Uterus (tissue), 4 donors: ENCODE data around the gene PPFIBP1. TPM values are rescaled to one million over a fixed set of nuclear protein-coding genes. Genes with fewer than 3 reads are reported as not detected.

ENCODE experiments used
- DNase-seq, 2 donors: peaks; one replicate each; pipeline ENCODE4 v3.0.0-alpha.2; 2019 to 2020
- H3K27ac ChIP-seq, 2 donors: fragments of 200-600 bp; sonication (generic); 1 replicate in 1 of 2; 2 replicates in 1 of 2; pipeline ENCODE4 v1.5.1; 2016 to 2018
- H3K27me3 ChIP-seq, 2 donors: fragments of 200-600 bp; sonication (generic); one replicate each; pipeline ENCODE4 v1.5.1; 2018 to 2019; ENCODE audit warnings: control low read depth in 1 of 2
- H3K36me3 ChIP-seq, 2 donors: fragments of 200-600 bp; sonication (generic); one replicate each; pipeline ENCODE4 v1.5.1; 2019; ENCODE audit warnings: control low read depth in 1 of 2
- H3K4me1 ChIP-seq, 2 donors: fragments of 200-600 bp; sonication (generic); one replicate each; pipeline ENCODE4 v1.5.1; 2018 to 2019; ENCODE audit warnings: control low read depth in 1 of 2
- H3K4me3 ChIP-seq, 2 donors: fragments of 200-600 bp; sonication (generic); 1 replicate in 1 of 2; 2 replicates in 1 of 2; pipeline ENCODE4 v1.5.1; 2018 to 2019; ENCODE audit warnings: mild to moderate bottlenecking in 1 of 2
- H3K9me3 ChIP-seq, 2 donors: fragments of 200-600 bp; sonication (generic); one replicate each; pipeline ENCODE4 v1.5.1; 2019; ENCODE audit warnings: control low read depth in 1 of 2
- POLR2A ChIP-seq, 2 donors: fragments of 450-650 bp; IDR thresholded peaks; one replicate each; pipeline ENCODE4 v1.6.1; 2016; ENCODE audit warnings: antibody characterized with exemption in 2 of 2, mild to moderate bottlenecking in 1 of 2, moderate library complexity in 1 of 2
- intact Hi-C: fragments of 100-400 bp; cut with DNase I; formaldehyde crosslinking; loops from one replicate; pipeline ENCODE4 v1.15.1; 2023; ENCODE audit warnings: low total_unique reads
- total RNA-seq, 4 donors: library from RNA; depleted of rRNA in 3 of 4; stranded (reverse); fragments of >200 nt in 3 of 4; gene quantifications; one replicate each; pipeline versions ENCODE4 v1.1.0 to v1.2.4, GENCODE V29; 2014 to 2023
- TF ChIP-seq, protein P1 (sequence below), 4 experiments: fragments of 200-600 bp in 2 of 4; fragments of 450-650 bp in 2 of 4; sonication (generic) in 2 of 4; IDR thresholded peaks; one replicate each; pipeline ENCODE4 v1.5.1; 2016 to 2019; ENCODE audit warnings: antibody characterized with exemption in 4 of 4, mild to moderate bottlenecking in 2 of 4, moderate library complexity in 1 of 4
- donor health status: DM: yes; HTN: yes; CAD: no.

PPFIBP1 gene
- total RNA-seq = 100 to 1,000 TPM in 1 of 4 donors, 10 to 100 TPM in 3; 43.8 to 139 (median 82.7) TPM

DNA sequence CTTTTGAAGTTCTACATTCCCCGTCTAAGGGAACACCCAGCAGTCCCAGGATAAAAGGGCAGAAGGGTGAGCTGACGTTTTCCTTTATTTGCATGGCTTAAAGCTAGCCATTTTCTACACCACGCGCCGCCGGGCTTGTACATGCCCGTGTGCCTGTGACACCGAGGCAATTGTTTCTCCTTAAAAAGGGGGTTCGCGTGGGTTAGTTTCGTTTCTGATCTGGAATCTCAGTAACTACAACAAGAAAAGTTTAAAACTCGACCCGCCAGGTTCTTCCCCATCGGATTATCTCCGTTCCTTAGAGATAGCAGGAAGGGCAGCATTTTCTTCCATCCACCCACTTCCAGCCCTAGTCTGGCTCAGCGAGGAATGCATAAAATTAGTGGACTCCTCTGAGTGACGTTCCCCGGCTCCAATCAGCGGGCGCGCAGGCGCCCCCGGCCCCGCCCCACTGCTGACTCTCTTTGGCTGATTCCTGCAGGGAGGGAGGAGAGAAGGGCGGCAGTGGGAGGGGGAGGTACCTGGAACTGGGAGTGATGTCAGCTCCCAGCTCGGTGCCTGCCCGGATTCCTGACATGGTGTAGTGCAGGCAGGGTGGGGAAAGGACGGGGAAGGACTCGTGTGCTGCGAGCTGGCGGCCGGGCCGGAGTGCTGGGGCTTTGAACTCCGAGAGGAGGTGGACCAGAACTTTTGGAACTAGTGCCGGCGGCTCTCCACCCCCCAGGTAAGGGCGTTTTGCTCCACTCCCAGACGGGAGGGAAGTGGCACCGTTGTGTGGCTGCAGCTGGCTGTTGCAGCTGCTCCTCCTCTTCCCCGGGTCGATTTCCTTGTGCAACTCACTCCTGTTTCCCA lies at the start of gene PPFIBP1:
Gene PPFIBP1 (plus strand): TSS at position 565 of the 852 bp plus-strand sequence. CDS start 109,191 bp downstream, outside the sequence.
- Histone ChIP-seq H3K4me3 (peak within 1 kb of the TSS; percentile 65 to 79), H3K4me1 (no peaks in the 10 kb centered on the region), H3K36me3 (no peaks in the 10 kb centered on the region), H3K27me3 (no peaks in the 10 kb centered on the region), H3K27ac (peak within 1 kb of the TSS; percentile 89 to 93), H3K9me3 (no peaks in the 10 kb centered on the region)
- TF ChIP-seq, protein P1, sequence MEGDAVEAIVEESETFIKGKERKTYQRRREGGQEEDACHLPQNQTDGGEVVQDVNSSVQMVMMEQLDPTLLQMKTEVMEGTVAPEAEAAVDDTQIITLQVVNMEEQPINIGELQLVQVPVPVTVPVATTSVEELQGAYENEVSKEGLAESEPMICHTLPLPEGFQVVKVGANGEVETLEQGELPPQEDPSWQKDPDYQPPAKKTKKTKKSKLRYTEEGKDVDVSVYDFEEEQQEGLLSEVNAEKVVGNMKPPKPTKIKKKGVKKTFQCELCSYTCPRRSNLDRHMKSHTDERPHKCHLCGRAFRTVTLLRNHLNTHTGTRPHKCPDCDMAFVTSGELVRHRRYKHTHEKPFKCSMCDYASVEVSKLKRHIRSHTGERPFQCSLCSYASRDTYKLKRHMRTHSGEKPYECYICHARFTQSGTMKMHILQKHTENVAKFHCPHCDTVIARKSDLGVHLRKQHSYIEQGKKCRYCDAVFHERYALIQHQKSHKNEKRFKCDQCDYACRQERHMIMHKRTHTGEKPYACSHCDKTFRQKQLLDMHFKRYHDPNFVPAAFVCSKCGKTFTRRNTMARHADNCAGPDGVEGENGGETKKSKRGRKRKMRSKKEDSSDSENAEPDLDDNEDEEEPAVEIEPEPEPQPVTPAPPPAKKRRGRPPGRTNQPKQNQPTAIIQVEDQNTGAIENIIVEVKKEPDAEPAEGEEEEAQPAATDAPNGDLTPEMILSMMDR (IDR thresholded peaks at IDR 0.05) = peak in 2 of 4 experiments; percentile 38 to 40
- TF ChIP-seq POLR2A (IDR thresholded peaks at IDR 0.05) = peak; percentile 91 to 94
- intact Hi-C loops = no loop called here
- DNase-seq = peak; percentile 99 to 100

DNA sequence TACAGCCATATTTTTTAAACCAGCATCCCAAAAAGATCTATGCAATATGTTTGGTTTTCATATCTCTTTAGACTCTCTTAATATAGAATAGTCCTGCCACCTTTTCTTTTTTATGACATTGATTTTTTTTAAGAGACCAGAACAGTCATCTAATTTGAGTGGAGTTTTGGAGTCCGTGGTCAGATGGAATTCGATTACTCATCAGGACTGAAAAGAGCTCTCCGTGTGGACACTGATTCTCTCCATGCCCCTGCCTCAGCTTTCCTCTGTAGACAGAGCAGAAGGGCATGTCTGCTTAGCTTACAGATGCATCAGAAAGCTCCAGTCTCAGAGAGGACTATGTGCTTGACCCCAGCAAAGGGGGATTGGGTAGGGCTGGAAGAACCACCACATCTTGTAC lies 49.7 kb upstream of the PPFIBP1 start:
- Histone ChIP-seq H3K4me1 (no peaks in the 10 kb centered on the region), H3K36me3 (no peaks in the 10 kb centered on the region), H3K27me3 (no peaks in the 10 kb centered on the region), H3K27ac (peak overlapping the region; percentile 7 to 39), H3K4me3 (no peak overlapping the region), H3K9me3 (peaks cover 0 to 21% of the 10 kb centered on the region in 2 donors)
- no peak for TF ChIP-seq POLR2A (IDR thresholded peaks at IDR 0.05)
- TF ChIP-seq, protein P1 (IDR thresholded peaks at IDR 0.05) = no peak
- DNase-seq = no peak
- intact Hi-C loops = no loop called here

DNA sequence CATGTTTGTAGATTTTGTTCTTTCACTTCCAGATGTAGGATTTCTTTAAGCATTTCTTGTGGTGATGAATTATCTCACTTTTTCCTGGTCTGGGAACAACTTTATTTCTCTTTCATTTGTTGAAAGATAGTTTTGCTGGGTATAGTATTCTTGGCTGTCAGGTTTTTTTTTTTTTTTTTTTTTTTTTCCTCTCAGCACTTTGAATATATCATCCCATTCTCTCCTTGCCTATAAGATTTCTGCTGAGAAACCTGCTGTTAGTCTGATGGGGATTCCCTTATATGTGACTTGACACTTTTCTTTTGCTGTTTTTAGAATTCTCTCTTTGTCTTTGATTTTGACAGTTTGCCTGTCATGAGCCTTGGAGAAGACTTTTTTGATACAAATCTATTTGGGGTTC lies 47.0 kb upstream of the PPFIBP1 start:
- Histone ChIP-seq H3K4me3 (no peak overlapping the region), H3K36me3 (no peaks in the 10 kb centered on the region), H3K9me3 (peaks cover 0 to 21% of the 10 kb centered on the region in 2 donors), H3K27me3 (no peaks in the 10 kb centered on the region), H3K27ac (no peak overlapping the region), H3K4me1 (no peaks in the 10 kb centered on the region)
- TF ChIP-seq POLR2A (IDR thresholded peaks at IDR 0.05) = no peak
- TF ChIP-seq, protein P1 (IDR thresholded peaks at IDR 0.05) = no peak
- intact Hi-C loops = no loop called here
- no peak for DNase-seq

DNA sequence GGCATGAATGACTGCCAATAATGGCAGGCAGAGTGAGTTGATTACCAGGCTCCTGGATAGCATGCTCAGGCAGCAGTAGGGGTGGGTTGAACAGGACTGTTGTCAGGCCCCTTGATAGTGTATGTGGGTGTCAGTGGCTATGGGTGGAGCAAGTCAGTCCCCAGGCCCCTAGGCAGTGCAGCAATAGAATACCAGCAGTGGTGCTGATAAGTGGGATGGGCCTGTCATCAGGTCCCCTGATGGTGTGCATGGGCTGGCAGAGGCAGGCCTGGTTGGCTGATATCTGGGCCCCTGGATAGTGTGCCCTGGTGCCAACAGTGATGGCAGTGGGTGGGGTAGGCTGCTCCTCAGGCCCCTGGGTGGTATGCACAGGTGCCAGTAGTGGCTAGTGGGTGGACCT lies 45.1 kb upstream of the PPFIBP1 start:
- Histone ChIP-seq H3K36me3 (no peaks in the 10 kb centered on the region), H3K4me3 (no peak overlapping the region), H3K9me3 (peaks cover 0 to 21% of the 10 kb centered on the region in 2 donors), H3K4me1 (no peaks in the 10 kb centered on the region), H3K27me3 (no peaks in the 10 kb centered on the region), H3K27ac (no peak overlapping the region)
- intact Hi-C loops = no loop called here
- no peak for DNase-seq
- TF ChIP-seq POLR2A (IDR thresholded peaks at IDR 0.05) = no peak
- TF ChIP-seq, protein P1 (IDR thresholded peaks at IDR 0.05) = no peak

DNA sequence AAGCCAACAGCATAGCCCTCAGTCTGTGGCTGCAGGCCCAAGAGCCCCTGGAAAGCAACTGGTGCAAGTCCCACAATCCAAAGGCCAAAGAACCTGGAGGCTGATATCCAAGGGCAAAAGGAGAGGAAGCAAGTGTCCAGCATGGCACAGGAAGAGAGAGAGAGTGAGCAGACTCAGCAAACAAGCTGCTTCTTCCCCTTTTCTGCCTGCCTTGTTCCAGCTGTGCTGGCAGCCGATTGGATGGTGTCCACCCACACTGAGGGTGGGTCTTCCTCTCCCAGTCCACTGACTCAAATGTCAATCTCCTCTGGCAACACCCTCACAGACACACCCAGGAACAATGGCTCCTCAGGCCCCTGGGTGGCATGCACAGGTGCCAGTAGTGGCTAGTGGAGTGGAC lies 44.0 kb upstream of the PPFIBP1 start:
- intact Hi-C loops = no loop called here
- Histone ChIP-seq H3K27ac (no peak overlapping the region), H3K9me3 (peaks cover 0 to 21% of the 10 kb centered on the region in 2 donors), H3K4me1 (no peaks in the 10 kb centered on the region), H3K27me3 (no peaks in the 10 kb centered on the region), H3K36me3 (no peaks in the 10 kb centered on the region), H3K4me3 (no peak overlapping the region)
- TF ChIP-seq, protein P1 (IDR thresholded peaks at IDR 0.05) = no peak
- TF ChIP-seq POLR2A (IDR thresholded peaks at IDR 0.05) = no peak
- DNase-seq = no peak
